GM20000 (cell line): ENCODE data around the gene SRCIN1.

ENCODE experiments used
- DNase-seq: peaks from one replicate; pipeline ENCODE4 v3.0.0; 2012; ENCODE audit warnings: low spot score
- CTCF ChIP-seq: IDR thresholded peaks from 2 replicates; pipeline ENCODE4 v1.5.1; 2012; ENCODE audit warnings: mild to moderate bottlenecking, control low read depth; ENCODE audit errors: extremely low read depth, missing control alignments

The SRCIN1 gene

GRCh38 chr17:38568845-38569510 lies 36.8 kb downstream of the SRCIN1 start:
- TF ChIP-seq CTCF: no peak
- no peak for DNase-seq

GRCh38 chr17:38568274-38568673 lies 37.5 kb downstream of the SRCIN1 start:
- TF ChIP-seq CTCF: no peak
- no peak for DNase-seq

GRCh38 chr17:38567350-38567749 lies 38.4 kb downstream of the SRCIN1 start:
- no peak for DNase-seq
- no peak for TF ChIP-seq CTCF

- no peak for DNase-seq
- no peak for TF ChIP-seq CTCF
Measured at GRCh38 chr17:38566666-38567031, 39.1 kb downstream of the SRCIN1 start.

- no peak for TF ChIP-seq CTCF
- DNase-seq: no peak
Measured at GRCh38 chr17:38565853-38566665, 39.7 kb downstream of the SRCIN1 start.

- DNase-seq: no peak
- TF ChIP-seq CTCF: no peak
Measured at GRCh38 chr17:38564869-38565268, 40.9 kb downstream of the SRCIN1 start.

GRCh38 chr17:38564254-38564837 lies 41.4 kb downstream of the SRCIN1 start:
- TF ChIP-seq CTCF: no peak
- DNase-seq: no peak
